ENCODE measurements around the gene SPON2. TPM values are rescaled to one million over a fixed set of nuclear protein-coding genes. Genes with fewer than 3 reads are reported as not detected.

The SPON2 gene
- total RNA-seq, 1 donor from 2014 or later, result 18.1 TPM

GRCh38 chr4:1124818-1125217 is 47.6 kb downstream of the SPON2 start:
- H3K4me3 ChIP-seq (ENCODE audit: low read depth, low read length), result no peak overlapping the region
- DNase-seq (ENCODE audit: low read depth), result no peak
- TF ChIP-seq, protein P1, sequence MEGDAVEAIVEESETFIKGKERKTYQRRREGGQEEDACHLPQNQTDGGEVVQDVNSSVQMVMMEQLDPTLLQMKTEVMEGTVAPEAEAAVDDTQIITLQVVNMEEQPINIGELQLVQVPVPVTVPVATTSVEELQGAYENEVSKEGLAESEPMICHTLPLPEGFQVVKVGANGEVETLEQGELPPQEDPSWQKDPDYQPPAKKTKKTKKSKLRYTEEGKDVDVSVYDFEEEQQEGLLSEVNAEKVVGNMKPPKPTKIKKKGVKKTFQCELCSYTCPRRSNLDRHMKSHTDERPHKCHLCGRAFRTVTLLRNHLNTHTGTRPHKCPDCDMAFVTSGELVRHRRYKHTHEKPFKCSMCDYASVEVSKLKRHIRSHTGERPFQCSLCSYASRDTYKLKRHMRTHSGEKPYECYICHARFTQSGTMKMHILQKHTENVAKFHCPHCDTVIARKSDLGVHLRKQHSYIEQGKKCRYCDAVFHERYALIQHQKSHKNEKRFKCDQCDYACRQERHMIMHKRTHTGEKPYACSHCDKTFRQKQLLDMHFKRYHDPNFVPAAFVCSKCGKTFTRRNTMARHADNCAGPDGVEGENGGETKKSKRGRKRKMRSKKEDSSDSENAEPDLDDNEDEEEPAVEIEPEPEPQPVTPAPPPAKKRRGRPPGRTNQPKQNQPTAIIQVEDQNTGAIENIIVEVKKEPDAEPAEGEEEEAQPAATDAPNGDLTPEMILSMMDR (conservative IDR thresholded peaks at IDR 0.05; ENCODE audit: low read depth, low read length), result no peak

DNA sequence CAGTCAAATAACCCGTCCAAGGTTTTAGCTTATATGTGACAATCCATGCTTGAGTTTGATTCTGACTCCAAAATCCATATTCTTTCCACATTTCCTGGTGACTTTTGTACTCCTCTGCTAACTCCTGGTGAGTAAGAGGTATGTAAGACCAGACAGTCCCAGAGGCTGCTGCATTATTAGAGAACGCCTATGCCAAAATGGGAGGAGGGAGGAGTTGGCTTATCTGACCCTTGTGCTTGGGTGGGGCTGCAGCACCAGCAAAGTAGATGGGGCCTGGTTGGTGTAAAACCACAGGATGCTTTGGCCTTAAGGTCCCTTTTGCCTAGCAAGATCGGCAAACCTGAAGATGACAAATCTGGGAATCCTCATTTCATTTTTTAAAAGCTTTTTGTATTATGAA is 49.9 kb downstream of the SPON2 start:
- no peak overlapping the region for H3K4me3 ChIP-seq (ENCODE audit: low read depth, low read length)
- TF ChIP-seq, protein P1 (conservative IDR thresholded peaks at IDR 0.05; ENCODE audit: low read depth, low read length), result no peak
- DNase-seq (ENCODE audit: low read depth), result no peak

Other genes starting within 250 kb of the SPON2 start
- 105 and 123 TPM in 2 replicates for gene GAK, start 240.3 kb downstream of the SPON2 start, total RNA-seq
- 10.2 and 11.4 TPM in 2 replicates for gene TMEM175, start 240.1 kb downstream of the SPON2 start, total RNA-seq
- gene DGKQ, start 199.0 kb downstream of the SPON2 start, total RNA-seq, result 11.1 and 16.9 TPM in 2 replicates
- gene IDUA, start 185.5 kb downstream of the SPON2 start, total RNA-seq, result 0.87 and 5.8 TPM in 2 replicates
- 0.35 and 1.3 TPM in 2 replicates for gene SLC26A1, start 179.2 kb downstream of the SPON2 start, total RNA-seq
- 43.6 and 52.5 TPM in 2 replicates for gene FGFRL1, start 161.0 kb downstream of the SPON2 start, total RNA-seq
- gene RNF212, start 59.0 kb downstream of the SPON2 start, total RNA-seq, result 3.5 and 8.1 TPM in 2 replicates
- gene CTBP1, start 76.5 kb upstream of the SPON2 start, total RNA-seq, result 272 and 334 TPM in 2 replicates
- 72.3 and 114 TPM in 2 replicates for gene MAEA, start 117.3 kb upstream of the SPON2 start, total RNA-seq
- 3.5 and 4.0 TPM in 2 replicates for gene UVSSA, start 174.6 kb upstream of the SPON2 start, total RNA-seq
- gene NKX1-1, start 233.9 kb upstream of the SPON2 start, total RNA-seq, result not detected in 2 replicates